OCI-LY3 (cell line): ENCODE measurements around the gene LRRC4C.

ENCODE experiments used
- CTCF ChIP-seq: fragments of 200-600, 300-600 bp; sonication (generic); IDR thresholded peaks from 2 replicates; pipeline ENCODE4 v1.5.1; 2014; ENCODE audit warnings: antibody characterized with exemption, low read length, low read depth
- EZH2phosphoT487 ChIP-seq: fragments of 200-600 bp; shearing (Covaris generic); IDR thresholded peaks from 2 replicates; pipeline ENCODE4 v1.6.1; 2018; ENCODE audit warnings: antibody characterized with exemption, mixed run types, low read depth

- TF ChIP-seq CTCF (no peak), EZH2phosphoT487 (no peak)
Measured at GRCh38 chr11:41058138-41058537, 401.3 kb downstream of the LRRC4C start.
